Trophoblast cell (in vitro differentiated cells and primary cell): ENCODE results near the gene IARS2.

Experiments
- DNase-seq, 2 donors: peaks; one replicate each; pipeline ENCODE4 v3.0.0-alpha.2; 2016
- H2AFZ ChIP-seq: 2 replicates; pipeline ENCODE4 v1.6.1; 2013; ENCODE audit warnings: low read length, moderate library complexity, mild to moderate bottlenecking; ENCODE audit not compliant: insufficient read depth, poor library complexity
- H2AK5ac ChIP-seq: 2 replicates; pipeline ENCODE4 v1.6.1; 2013; ENCODE audit warnings: mild to moderate bottlenecking, low read length
- H2BK120ac ChIP-seq: 2 replicates; pipeline ENCODE4 v1.6.1; 2013; ENCODE audit warnings: low read length, mild to moderate bottlenecking, moderate library complexity; ENCODE audit not compliant: insufficient read depth, poor library complexity
- H2BK12ac ChIP-seq: 2 replicates; pipeline ENCODE4 v1.6.1; 2013; ENCODE audit warnings: mild to moderate bottlenecking, low read length, moderate library complexity
- H2BK5ac ChIP-seq: 2 replicates; pipeline ENCODE4 v1.6.1; 2013; ENCODE audit warnings: low read length, low read depth, moderate library complexity, mild to moderate bottlenecking; ENCODE audit not compliant: poor library complexity
- H3K14ac ChIP-seq: 2 replicates; pipeline ENCODE4 v1.6.1; 2013; ENCODE audit warnings: mild to moderate bottlenecking, low read length
- H3K18ac ChIP-seq: 2 replicates; pipeline ENCODE4 v1.6.1; 2013; ENCODE audit warnings: mild to moderate bottlenecking, low read length
- H3K23ac ChIP-seq: 2 replicates; pipeline ENCODE4 v1.6.1; 2013; ENCODE audit warnings: low read length
- H3K27ac ChIP-seq: 2 replicates; pipeline ENCODE4 v1.5.1; 2013; ENCODE audit warnings: low read depth, mild to moderate bottlenecking, inconsistent platforms, low read length, moderate library complexity
- H3K27me3 ChIP-seq: 2 replicates; pipeline ENCODE4 v1.6.1; 2013; ENCODE audit warnings: inconsistent platforms, mild to moderate bottlenecking, low read length, moderate library complexity; ENCODE audit not compliant: insufficient read depth
- H3K36me3 ChIP-seq, 2 experiments: 1 replicate in 1 of 2; 2 replicates in 1 of 2; pipeline ENCODE4 v1.6.1; 2013; ENCODE audit warnings: low read length in 2 of 2, mild to moderate bottlenecking in 2 of 2, moderate library complexity in 1 of 2; ENCODE audit not compliant: insufficient read depth in 2 of 2, control insufficient read depth in 1 of 2
- H3K4ac ChIP-seq: 2 replicates; pipeline ENCODE4 v1.6.1; 2013; ENCODE audit warnings: low read depth, mild to moderate bottlenecking, low read length, moderate library complexity
- H3K4me1 ChIP-seq, 2 experiments: 1 replicate in 1 of 2; 2 replicates in 1 of 2; pipeline ENCODE4 v1.6.1; 2013; ENCODE audit warnings: low read length in 2 of 2, mild to moderate bottlenecking in 2 of 2, moderate library complexity in 1 of 2; ENCODE audit not compliant: insufficient read depth in 2 of 2, control insufficient read depth in 1 of 2
- H3K4me2 ChIP-seq: 2 replicates; pipeline ENCODE4 v1.6.1; 2013; ENCODE audit warnings: inconsistent platforms, mild to moderate bottlenecking, low read length, moderate library complexity
- H3K4me3 ChIP-seq: 2 replicates; pipeline ENCODE4 v1.5.1; 2013; ENCODE audit warnings: mild to moderate bottlenecking, low read depth, low read length, inconsistent platforms
- H3K79me1 ChIP-seq: one replicate; pipeline ENCODE4 v1.6.1; 2013; ENCODE audit warnings: low read length
- H3K79me2 ChIP-seq: 2 replicates; pipeline ENCODE4 v1.6.1; 2013; ENCODE audit warnings: low read length, mild to moderate bottlenecking; ENCODE audit not compliant: control insufficient read depth, insufficient read depth, poor library complexity
- H3K9ac ChIP-seq: 2 replicates; pipeline ENCODE4 v1.6.1; 2013; ENCODE audit warnings: mild to moderate bottlenecking, low read length
- H3K9me3 ChIP-seq: 2 replicates; pipeline ENCODE4 v1.6.1; 2013; ENCODE audit warnings: low read depth, mild to moderate bottlenecking, control low read depth, inconsistent platforms, low read length; ENCODE audit not compliant: insufficient read depth
- H4K12ac ChIP-seq: 2 replicates; pipeline ENCODE4 v1.6.1; 2013; ENCODE audit warnings: low read depth, mild to moderate bottlenecking, low read length, moderate library complexity
- H4K8ac ChIP-seq: 2 replicates; pipeline ENCODE4 v1.6.1; 2013; ENCODE audit warnings: low read depth, mild to moderate bottlenecking, low read length, moderate library complexity
- H4K91ac ChIP-seq: one replicate; pipeline ENCODE4 v1.6.1; 2013; ENCODE audit warnings: low read depth, mild to moderate bottlenecking, low read length, moderate library complexity
- WGBS: extraction: QIAGEN DNeasy Blood & Tissue Kit; methylation state at CpG from one replicate; pipeline ENCODE4 v1.1.7; 2013; ENCODE audit warnings: missing lambda C conversion rate; ENCODE audit not compliant: insufficient read length, insufficient coverage; ENCODE audit errors: extremely low coverage; 5-methylcytosine and 5-hydroxymethylcytosine counted together

IARS2 gene

DNA sequence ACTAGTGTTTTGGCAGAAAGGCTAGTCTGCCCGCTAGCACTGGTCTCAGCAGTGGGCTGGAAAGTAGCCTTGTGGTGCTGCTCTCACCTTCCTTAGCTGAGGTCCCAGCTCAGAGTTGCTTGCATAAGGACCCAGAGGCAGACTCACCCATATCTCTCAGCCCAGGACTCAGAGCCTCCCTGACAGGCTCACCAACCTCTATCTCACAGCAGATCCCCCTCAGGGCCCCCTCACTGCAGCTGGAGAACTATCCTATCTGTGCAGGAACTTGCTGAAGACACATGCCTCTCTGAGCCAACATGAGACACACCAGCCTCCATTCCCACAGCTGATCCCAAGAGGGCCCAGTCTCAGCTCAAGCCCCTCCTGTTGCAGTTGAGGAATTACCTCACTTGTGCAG, 82.6 kb downstream of the IARS2 start:
- Histone ChIP-seq H3K27me3 (no peaks in the 10 kb centered on the region), H3K14ac (no peak overlapping the region), H3K18ac (no peak overlapping the region), H2BK120ac (no peak overlapping the region), H3K9ac (no peak overlapping the region), H3K4me3 (no peak overlapping the region), H4K8ac (no peak overlapping the region), H4K12ac (no peak overlapping the region), H3K79me1 (no peaks in the 10 kb centered on the region), H3K79me2 (no peaks in the 10 kb centered on the region), H2AK5ac (no peak overlapping the region), H2AFZ (no peak overlapping the region), H3K9me3 (no peaks in the 10 kb centered on the region), H3K4me1 (no peaks in the 10 kb centered on the region), H3K36me3 (peaks cover 6 to 13% of the 10 kb centered on the region in 2 experiments), H3K27ac (no peak overlapping the region), H3K23ac (no peak overlapping the region), H2BK5ac (no peak overlapping the region), H2BK12ac (no peak overlapping the region), H3K4ac (no peak overlapping the region), H4K91ac (no peak overlapping the region), H3K4me2 (no peak overlapping the region)
- no CpG with 5 or more reads among the region's 1 CpG for WGBS
- DNase-seq, result no peak

DNA sequence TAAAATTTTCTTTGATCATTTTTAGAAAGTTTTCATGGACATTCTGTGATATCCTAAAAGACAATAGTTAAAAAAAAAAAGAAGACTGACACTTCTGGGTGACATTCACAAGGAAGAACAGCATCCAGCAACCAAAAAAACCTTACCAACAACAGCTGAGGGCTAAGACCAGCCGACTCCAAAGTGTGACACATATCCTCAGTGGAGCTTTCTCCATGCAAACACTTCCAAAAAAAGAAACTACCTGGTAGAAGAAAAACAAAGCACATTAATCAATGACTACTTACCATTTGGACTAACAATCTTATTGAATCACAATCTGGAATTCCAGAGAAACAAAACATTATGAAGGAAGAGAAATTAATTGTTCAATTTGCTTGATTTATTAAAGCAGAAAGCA, 88.2 kb downstream of the IARS2 start:
- peaks cover 2 to 10% of the 10 kb centered on the region in 2 experiments for H3K36me3 ChIP-seq
- H2AK5ac ChIP-seq, result no peak overlapping the region
- H2BK120ac ChIP-seq, result no peak overlapping the region
- H3K79me1 ChIP-seq, result no peaks in the 10 kb centered on the region
- no peak overlapping the region for H3K4ac ChIP-seq
- H3K4me1 ChIP-seq, result no peaks in the 10 kb centered on the region
- H4K8ac ChIP-seq, result no peak overlapping the region
- H2BK5ac ChIP-seq, result no peak overlapping the region
- no peak for DNase-seq
- H2BK12ac ChIP-seq, result no peak overlapping the region
- no peak overlapping the region for H3K4me3 ChIP-seq
- H3K23ac ChIP-seq, result no peak overlapping the region
- no peak overlapping the region for H4K91ac ChIP-seq
- no peak overlapping the region for H3K14ac ChIP-seq
- H3K27me3 ChIP-seq, result no peaks in the 10 kb centered on the region
- no peak overlapping the region for H3K27ac ChIP-seq
- no peaks in the 10 kb centered on the region for H3K79me2 ChIP-seq
- H4K12ac ChIP-seq, result no peak overlapping the region
- no peak overlapping the region for H3K4me2 ChIP-seq
- no peak overlapping the region for H2AFZ ChIP-seq
- no peaks in the 10 kb centered on the region for H3K9me3 ChIP-seq
- no peak overlapping the region for H3K18ac ChIP-seq
- no peak overlapping the region for H3K9ac ChIP-seq
- WGBS, result no CpG with 5 or more reads among the region's 1 CpG

DNA sequence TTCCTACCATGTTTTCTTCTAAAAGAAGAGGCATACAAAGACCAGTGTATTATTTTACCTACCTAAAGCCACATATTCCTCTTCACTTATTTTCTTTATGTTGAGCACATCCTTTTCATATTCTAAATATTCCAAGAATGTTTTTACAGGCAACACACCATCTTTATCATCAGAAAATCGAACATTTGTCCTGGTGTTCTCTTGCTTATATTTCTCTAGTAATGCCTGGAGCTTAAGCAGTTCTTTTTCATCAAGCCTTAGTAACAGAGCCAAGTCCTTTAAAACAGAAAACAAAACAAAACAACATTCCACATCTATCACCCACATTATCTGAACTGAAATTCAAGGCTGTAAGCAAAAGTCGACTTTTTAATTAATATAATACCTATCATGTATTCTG, 88.7 kb downstream of the IARS2 start:
- H2AFZ ChIP-seq, result no peak overlapping the region
- H2BK120ac ChIP-seq, result no peak overlapping the region

DNA sequence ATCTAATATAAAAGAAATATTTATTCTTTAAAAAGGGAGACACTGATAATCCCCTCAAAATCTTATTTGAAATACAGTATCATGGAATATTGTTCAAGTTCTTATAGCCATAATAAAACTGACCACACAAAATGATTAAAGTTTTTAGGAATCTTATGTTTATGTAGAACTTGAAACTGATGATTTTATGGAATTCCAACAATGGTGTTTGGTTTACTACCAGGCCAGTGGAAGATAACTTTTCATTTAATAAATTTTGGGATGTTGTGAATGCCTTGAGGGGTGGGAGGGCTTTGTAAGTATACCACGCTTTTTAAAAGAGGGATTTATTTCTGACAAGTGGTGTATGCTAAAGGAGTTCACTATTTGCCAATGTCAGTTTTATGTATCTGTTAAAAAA, 90.6 kb downstream of the IARS2 start:
- Histone ChIP-seq H4K91ac (no peak overlapping the region), H3K4me1 (no peaks in the 10 kb centered on the region), H3K18ac (no peak overlapping the region), H2BK12ac (no peak overlapping the region), H3K79me2 (no peaks in the 10 kb centered on the region), H3K23ac (no peak overlapping the region), H3K79me1 (no peaks in the 10 kb centered on the region), H3K36me3 (peaks cover 5 to 19% of the 10 kb centered on the region in 2 experiments), H3K14ac (no peak overlapping the region), H3K9me3 (no peaks in the 10 kb centered on the region), H3K4me3 (no peak overlapping the region), H2AFZ (no peak overlapping the region), H3K9ac (no peak overlapping the region), H3K27me3 (no peaks in the 10 kb centered on the region), H3K27ac (no peak overlapping the region), H4K12ac (no peak overlapping the region), H2BK5ac (no peak overlapping the region), H3K4me2 (no peak overlapping the region), H3K4ac (no peak overlapping the region), H2BK120ac (no peak overlapping the region), H4K8ac (no peak overlapping the region), H2AK5ac (no peak overlapping the region)
- DNase-seq, result no peak
- WGBS, result no CpG with 5 or more reads among the region's 1 CpG

More for the DNA sequence above, 88.7 kb downstream of the IARS2 start:
- Histone ChIP-seq H4K12ac (no peak overlapping the region), H2BK12ac (no peak overlapping the region), H3K4ac (no peak overlapping the region), H3K36me3 (peaks cover 2 to 14% of the 10 kb centered on the region in 2 experiments), H3K4me1 (no peaks in the 10 kb centered on the region), H3K9me3 (no peaks in the 10 kb centered on the region), H2BK5ac (no peak overlapping the region), H3K23ac (no peak overlapping the region), H3K4me3 (no peak overlapping the region), H3K9ac (no peak overlapping the region), H3K79me2 (no peaks in the 10 kb centered on the region), H3K18ac (no peak overlapping the region), H4K91ac (no peak overlapping the region), H3K27ac (no peak overlapping the region), H3K4me2 (no peak overlapping the region), H3K14ac (no peak overlapping the region), H2AK5ac (no peak overlapping the region), H3K79me1 (no peaks in the 10 kb centered on the region), H4K8ac (no peak overlapping the region), H3K27me3 (no peaks in the 10 kb centered on the region)
- no CpG with 5 or more reads among the region's 2 CpGs for WGBS
- DNase-seq, result peak in 1 of 2 donors; percentile 71
